ENCODE results near the gene RHCE. TPM values are rescaled to one million over a fixed set of nuclear protein-coding genes. Genes with fewer than 3 reads are reported as not detected.

RHCE gene
- total and polyA plus RNA-seq, 2 of the 8 experiments (the other 6 are each of a cell fraction or from before 2014, with no cell fraction given) = 0.23 to 0.50 TPM

GRCh38 chr1:25469177-25469576 is 48.6 kb upstream of the RHCE start:
- POLR2A ChIA-PET (ENCODE audit: partially characterized antibody) = interaction anchor here (1.0 kb wide), 1 partner anchor 44 kb away, joined by 5 read pairs; no protein-coding TSS in a partner anchor
- Histone ChIP-seq H4K20me1 (replicated peaks in 1 of 2; ENCODE audit: control insufficient read depth in 1 of 2, insufficient read depth in 2 of 2, low read length in 2 of 2) (peaks cover 2 to 3% of the 10 kb centered on the region in 2 experiments), H3K79me1 (ENCODE audit: low read depth, low read length) (no peaks in the 10 kb centered on the region; the same call in 1 of the 2 replicates), H3K18ac (ENCODE audit: extremely low read depth, low read length) (no peak overlapping the region), H3K79me2 (ENCODE audit: control insufficient read depth in 1 of 2, insufficient read depth in 2 of 2, low read length in 2 of 2) (no peaks in the 10 kb centered on the region; a peak in 1 of 4 replicates), H3K14ac (ENCODE audit: insufficient read length) (no peak overlapping the region), H2BK120ac (replicated peaks; ENCODE audit: low read depth, low read length) (no peak overlapping the region), H3K27ac (ENCODE audit: low read depth, low read length) (no peak overlapping the region), H2BK5ac (ENCODE audit: low read depth, low read length) (no peak overlapping the region), H3K4me2 (ENCODE audit: insufficient read depth in 1 of 2, low read depth in 2 of 2, low read length in 2 of 2) (no peak overlapping the region), H3K4ac (replicated peaks; ENCODE audit: insufficient read length, low read depth, low read length) (no peak overlapping the region), H3K23me2 (ENCODE audit: low read depth, low read length) (no peaks in the 10 kb centered on the region), H3K27me3 (replicated peaks in 1 of 4; ENCODE audit: control insufficient read depth in 3 of 4, extremely low read depth in 1 of 4, insufficient read depth in 3 of 4, low read length in 3 of 4) (no peaks in the 10 kb centered on the region), H4K8ac (ENCODE audit: extremely low read depth, insufficient read depth, low read length) (no peak overlapping the region), H2BK15ac (ENCODE audit: low read length) (no peak overlapping the region), H3K4me3 (ENCODE audit: extremely low read depth in 1 of 4, insufficient read depth in 2 of 4, low read depth in 3 of 4, low read length in 4 of 4) (no peak overlapping the region), H4K91ac (replicated peaks; ENCODE audit: insufficient read length, low read length) (no peak overlapping the region), H4K5ac (ENCODE audit: insufficient read length, low read depth, low read length) (no peak overlapping the region), H2BK12ac (ENCODE audit: low read depth, low read length) (no peak overlapping the region), H3K56ac (replicated peaks; ENCODE audit: insufficient read length, low read depth, low read length) (no peak overlapping the region), H2BK20ac (ENCODE audit: low read length) (no peak overlapping the region), H2AK5ac (ENCODE audit: low read depth, low read length) (no peak overlapping the region), H3K9ac (replicated peaks in 1 of 4; ENCODE audit: extremely low read depth in 1 of 4, low read depth in 3 of 4, low read length in 3 of 4) (no peak overlapping the region), H3K23ac (ENCODE audit: insufficient read length) (no peak overlapping the region), H3K9me3 (ENCODE audit: insufficient read depth in 2 of 2, low read depth in 1 of 2, low read length in 1 of 2) (no peaks in the 10 kb centered on the region), H2AFZ (ENCODE audit: low read length) (no peak overlapping the region), H3K4me1 (replicated peaks in 1 of 4; ENCODE audit: control insufficient read depth in 3 of 4, insufficient read depth in 4 of 4, low read length in 3 of 4) (no peaks in the 10 kb centered on the region), H3K36me3 (ENCODE audit: control insufficient read depth in 2 of 4, insufficient read depth in 4 of 4, low read length in 3 of 4) (no peaks in the 10 kb centered on the region)
- DNase-seq (ENCODE audit: low read depth in 1 of 2, low spot score in 2 of 2) (no peak), FAIRE-seq (no peak)
- 95% methylated on average over 2 of the region's 2 CpGs; no CpG with 5 or more reads in 1 of the 2 experiments for WGBS, 2 experiments (ENCODE audit: extremely low coverage in 1 of 2, insufficient coverage in 1 of 2, insufficient read length in 1 of 2, insufficient replicate concordance in 2 of 2, low coverage in 1 of 2, low lambda C conversion rate in 2 of 2, missing lambda C conversion rate in 1 of 2)
- CTCF ChIA-PET (ENCODE audit: partially characterized antibody) = interaction anchor here (0.7 to 2.3 kb wide), 5 partner anchors 18 to 1921 kb away, joined by 3 to 7 read pairs (median 4); no protein-coding TSS in a partner anchor
- TF ChIP-seq BRCA1 (IDR thresholded peaks at IDR 0.05; ENCODE audit: low read depth, low read length) = no peak
- no peak for TF ChIP-seq SIX5 (IDR thresholded peaks at IDR 0.05; ENCODE audit: low read depth, low read length)
- TF ChIP-seq CHD2 (IDR thresholded peaks at IDR 0.05; ENCODE audit: low read length) = no peak
- no peak for TF ChIP-seq SRF (IDR thresholded peaks at IDR 0.05; ENCODE audit: low read depth, low read length)
- TF ChIP-seq MAFK (IDR thresholded peaks at IDR 0.05; ENCODE audit: low read depth, low read length) = no peak
- TF ChIP-seq USF2 (IDR thresholded peaks at IDR 0.05; ENCODE audit: low read length) = no peak
- TF ChIP-seq BCL11A (IDR thresholded peaks at IDR 0.05; ENCODE audit: low read depth in 2 of 2, low read length in 2 of 2) = no peak

All from H1 (cell line).